HEK293 (cell line): ENCODE measurements around the gene LETM1.

Experiments used
- CTCF ChIP-seq: fragments of 450-650 bp; formaldehyde crosslinking; IDR thresholded peaks from 2 replicates; pipeline ENCODE4 v1.5.1; 2016; ENCODE audit warnings: missing biosample characterization, missing genetic modification characterization
- ZNF140 ChIP-seq: fragments of 450-650 bp; formaldehyde crosslinking; IDR thresholded peaks from 2 replicates; pipeline ENCODE4 v1.5.1; 2016; ENCODE audit warnings: missing biosample characterization, missing genetic modification characterization
- ZNF580 ChIP-seq: fragments of 450-650 bp; formaldehyde crosslinking; IDR thresholded peaks from 2 replicates; pipeline ENCODE4 v1.5.1; 2016; ENCODE audit warnings: missing biosample characterization, missing genetic modification characterization
- ZNF660 ChIP-seq: fragments of 450-650 bp; IDR thresholded peaks from 2 replicates; pipeline ENCODE4 v1.5.1; 2018; ENCODE audit warnings: missing biosample characterization, mild to moderate bottlenecking, missing genetic modification characterization
- ZNF777 ChIP-seq: fragments of 450-650 bp; formaldehyde crosslinking; IDR thresholded peaks from 2 replicates; pipeline ENCODE4 v1.5.1; 2017; ENCODE audit warnings: missing biosample characterization, missing genetic modification characterization, borderline replicate concordance

GRCh38 chr4:1836650-1837049 lies 19.3 kb downstream of the LETM1 start:
- TF ChIP-seq ZNF580: no peak
- no peak for TF ChIP-seq CTCF (tag by site-specific recombination)
- TF ChIP-seq ZNF777: no peak
- no peak for TF ChIP-seq ZNF660 (tag by site-specific recombination)
- no peak for TF ChIP-seq ZNF140 (tag by site-specific recombination)
